Endodermal cell (in vitro differentiated cells): Measurements from ENCODE around the gene ALCAM. TPM values are rescaled to one million over a fixed set of nuclear protein-coding genes. Genes with fewer than 3 reads are reported as not detected.

Source experiments
- DNase-seq: peaks from one replicate; pipeline ENCODE4 v3.0.0-alpha.2; 2017
- H3K27ac ChIP-seq: 2 replicates; pipeline ENCODE4 v1.5.1; 2013; ENCODE audit warnings: mild to moderate bottlenecking, low read depth, low read length, moderate library complexity
- H3K27me3 ChIP-seq: 2 replicates; pipeline ENCODE4 v1.6.1; 2013; ENCODE audit warnings: mild to moderate bottlenecking, low read length, moderate library complexity; ENCODE audit not compliant: insufficient read depth, control insufficient read depth, poor library complexity, severe bottlenecking
- H3K36me3 ChIP-seq: 2 replicates; pipeline ENCODE4 v1.7.0; 2013; ENCODE audit warnings: mild to moderate bottlenecking, low read length, moderate library complexity; ENCODE audit not compliant: control insufficient read depth, insufficient read depth
- H3K4me1 ChIP-seq: one replicate; pipeline ENCODE4 v1.7.0; 2013; ENCODE audit warnings: low read length; ENCODE audit not compliant: control insufficient read depth, insufficient read depth
- H3K4me3 ChIP-seq: 2 replicates; pipeline ENCODE4 v1.5.1; 2013; ENCODE audit warnings: mild to moderate bottlenecking, low read length, moderate library complexity
- H3K9ac ChIP-seq: 2 replicates; pipeline ENCODE4 v1.6.1; 2013; ENCODE audit warnings: mild to moderate bottlenecking, low read length, moderate library complexity; ENCODE audit not compliant: poor library complexity, severe bottlenecking; ENCODE audit errors: extremely low read depth
- H3K9me3 ChIP-seq: 2 replicates; pipeline ENCODE4 v1.6.1; 2013; ENCODE audit warnings: mild to moderate bottlenecking, low read length, moderate library complexity; ENCODE audit not compliant: control insufficient read depth
- H3K27ac Mint-ChIP-seq: 2 replicates; pipeline ENCODE4 v1.8.0; 2020; ENCODE audit warnings: mixed read lengths
- H3K27me3 Mint-ChIP-seq: 2 replicates; pipeline ENCODE4 v1.8.0; 2021; ENCODE audit warnings: mild to moderate bottlenecking, mixed read lengths; ENCODE audit not compliant: insufficient read depth
- H3K36me3 Mint-ChIP-seq: 2 replicates; pipeline ENCODE4 v1.8.0; 2020; ENCODE audit warnings: low read depth, mixed read lengths
- H3K4me1 Mint-ChIP-seq: 2 replicates; pipeline ENCODE4 v1.8.0; 2020; ENCODE audit warnings: mixed read lengths
- H3K4me3 Mint-ChIP-seq: 2 replicates; pipeline ENCODE4 v1.8.0; 2020; ENCODE audit warnings: mild to moderate bottlenecking, moderate library complexity, mixed read lengths
- H3K9me3 Mint-ChIP-seq: 2 replicates; pipeline ENCODE4 v1.8.0; 2020; ENCODE audit warnings: mild to moderate bottlenecking, mixed read lengths
- WGBS, 2 experiments: methylation state at CpG; one replicate each; pipeline versions ENCODE4 v1.1.5 to v1.1.7; 2013; ENCODE audit warnings: missing lambda C conversion rate in 2 of 2, mixed read lengths in 1 of 2; ENCODE audit not compliant: insufficient coverage in 1 of 2, insufficient read length in 1 of 2; 5-methylcytosine and 5-hydroxymethylcytosine counted together
- total RNA-seq, 2 donors: library from RNA; stranded (reverse); fragmentation: NEBNext Ultra II Directional in 1 of 2; extraction: Animal tissue kit (Norgen Biotek cat#: 25700) in 1 of 2; gene quantifications; 2 replicates in 1 of 2; 3 replicates in 1 of 2; pipeline ENCODE4 v1.2.1, GENCODE V29; 2021
- TF ChIP-seq, protein P1 (sequence below): fragments of 200-600 bp; sonication (generic); conservative IDR thresholded peaks from 2 replicates; pipeline ENCODE4 v1.5.0; 2021; ENCODE audit warnings: antibody characterized with exemption, mild to moderate bottlenecking

ALCAM gene
- total RNA-seq, 2 donors from 2014 or later = 19.3 to 36.5 TPM

GRCh38 chr3:105528955-105529354 is 162.2 kb downstream of the ALCAM start:
- H3K9me3 Mint-ChIP-seq = no peaks in the 10 kb centered on the region
- WGBS, 2 experiments = 96% methylated on average over 2 of the region's 2 CpGs; no CpG with 5 or more reads in 1 of the 2 experiments
- Histone ChIP-seq H3K27me3 (no peaks in the 10 kb centered on the region), H3K27ac (no peak overlapping the region), H3K36me3 (peaks cover under 1% of the 10 kb centered on the region), H3K9ac (no peak overlapping the region), H3K4me3 (no peak overlapping the region), H3K4me1 (no peaks in the 10 kb centered on the region), H3K9me3 (no peaks in the 10 kb centered on the region)
- H3K27me3 Mint-ChIP-seq = no peaks in the 10 kb centered on the region
- TF ChIP-seq, protein P1, sequence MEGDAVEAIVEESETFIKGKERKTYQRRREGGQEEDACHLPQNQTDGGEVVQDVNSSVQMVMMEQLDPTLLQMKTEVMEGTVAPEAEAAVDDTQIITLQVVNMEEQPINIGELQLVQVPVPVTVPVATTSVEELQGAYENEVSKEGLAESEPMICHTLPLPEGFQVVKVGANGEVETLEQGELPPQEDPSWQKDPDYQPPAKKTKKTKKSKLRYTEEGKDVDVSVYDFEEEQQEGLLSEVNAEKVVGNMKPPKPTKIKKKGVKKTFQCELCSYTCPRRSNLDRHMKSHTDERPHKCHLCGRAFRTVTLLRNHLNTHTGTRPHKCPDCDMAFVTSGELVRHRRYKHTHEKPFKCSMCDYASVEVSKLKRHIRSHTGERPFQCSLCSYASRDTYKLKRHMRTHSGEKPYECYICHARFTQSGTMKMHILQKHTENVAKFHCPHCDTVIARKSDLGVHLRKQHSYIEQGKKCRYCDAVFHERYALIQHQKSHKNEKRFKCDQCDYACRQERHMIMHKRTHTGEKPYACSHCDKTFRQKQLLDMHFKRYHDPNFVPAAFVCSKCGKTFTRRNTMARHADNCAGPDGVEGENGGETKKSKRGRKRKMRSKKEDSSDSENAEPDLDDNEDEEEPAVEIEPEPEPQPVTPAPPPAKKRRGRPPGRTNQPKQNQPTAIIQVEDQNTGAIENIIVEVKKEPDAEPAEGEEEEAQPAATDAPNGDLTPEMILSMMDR = no peak
- peaks cover 2% of the 10 kb centered on the region for H3K36me3 Mint-ChIP-seq
- H3K4me3 Mint-ChIP-seq = no peak overlapping the region
- DNase-seq = no peak
- peaks cover 4% of the 10 kb centered on the region for H3K4me1 Mint-ChIP-seq
- H3K27ac Mint-ChIP-seq = no peak overlapping the region

DNA sequence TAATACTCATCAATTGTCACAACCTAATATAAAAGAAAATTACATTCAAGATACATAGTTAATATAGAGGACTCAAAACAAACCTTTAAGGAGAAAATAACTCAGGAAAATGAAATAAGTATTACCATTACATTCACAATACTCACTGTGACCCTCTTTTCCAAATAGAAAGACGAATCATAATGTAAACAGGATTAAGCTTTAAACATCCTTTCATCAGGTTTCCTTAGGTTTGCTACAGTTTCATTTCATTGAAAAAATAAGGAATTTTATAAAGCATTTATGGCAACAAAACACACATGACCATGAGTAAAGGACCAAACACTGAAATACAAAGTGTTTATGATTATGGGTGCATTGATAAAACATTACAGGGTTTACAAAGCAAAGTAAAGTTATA is 162.7 kb downstream of the ALCAM start:
- no peak overlapping the region for H3K27ac Mint-ChIP-seq
- H3K36me3 Mint-ChIP-seq = peaks cover under 1% of the 10 kb centered on the region
- H3K27me3 ChIP-seq = no peaks in the 10 kb centered on the region
- H3K9me3 ChIP-seq = no peaks in the 10 kb centered on the region
- no peaks in the 10 kb centered on the region for H3K9me3 Mint-ChIP-seq
- no peak overlapping the region for H3K4me3 Mint-ChIP-seq
- H3K4me1 Mint-ChIP-seq = peaks cover 4% of the 10 kb centered on the region
- H3K9ac ChIP-seq = no peak overlapping the region
- H3K27me3 Mint-ChIP-seq = no peaks in the 10 kb centered on the region
- DNase-seq = no peak
- WGBS, 2 experiments = 94% methylated on average over 1 of the region's 1 CpG; no CpG with 5 or more reads in 1 of the 2 experiments
- no peak overlapping the region for H3K27ac ChIP-seq
- H3K4me3 ChIP-seq = no peak overlapping the region
- TF ChIP-seq, protein P1 = no peak
- H3K4me1 ChIP-seq = no peaks in the 10 kb centered on the region
- peaks cover 6% of the 10 kb centered on the region for H3K36me3 ChIP-seq

DNA sequence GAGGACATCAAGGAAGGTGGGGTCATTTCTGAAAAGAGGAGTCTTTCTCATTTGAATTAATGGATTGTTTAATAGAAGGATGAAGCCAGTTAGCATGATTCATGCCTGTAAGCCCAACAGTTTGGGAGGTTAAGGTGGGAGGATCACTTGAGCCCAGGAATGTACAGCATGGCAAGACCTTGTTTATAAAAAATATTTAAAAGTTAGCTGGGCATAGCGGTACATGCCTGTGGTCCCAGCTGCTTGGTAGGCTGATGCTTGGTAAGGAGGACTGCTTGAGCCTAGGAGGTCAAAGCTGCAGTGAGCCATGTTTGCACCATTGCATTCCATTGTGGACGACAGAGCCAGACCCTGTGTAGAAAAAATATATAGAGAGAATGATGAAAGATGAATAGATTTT is 165.5 kb downstream of the ALCAM start:
- TF ChIP-seq, protein P1 = no peak
- Mint-ChIP-seq H3K36me3 (no peaks in the 10 kb centered on the region), H3K4me1 (no peaks in the 10 kb centered on the region), H3K9me3 (no peaks in the 10 kb centered on the region), H3K27me3 (no peaks in the 10 kb centered on the region), H3K27ac (no peak overlapping the region), H3K4me3 (no peak overlapping the region)
- no peaks in the 10 kb centered on the region for H3K4me1 ChIP-seq
- peaks cover 7% of the 10 kb centered on the region for H3K36me3 ChIP-seq
- no peak overlapping the region for H3K27ac ChIP-seq
- WGBS, 2 experiments = 93 to 100% methylated on average over 2 of the region's 2 CpGs
- H3K9ac ChIP-seq = no peak overlapping the region
- no peaks in the 10 kb centered on the region for H3K9me3 ChIP-seq
- no peaks in the 10 kb centered on the region for H3K27me3 ChIP-seq
- DNase-seq = no peak
- no peak overlapping the region for H3K4me3 ChIP-seq
